Fibroblast of mammary gland (primary cell): Measurements from ENCODE around the gene SPON2.

Experiments used
- DNase-seq: peaks from one replicate; pipeline ENCODE4 v3.0.0-alpha.2; 2010; ENCODE audit warnings: low read depth
- H3K4me3 ChIP-seq: 2 replicates; pipeline ENCODE4 v1.5.1; 2011; ENCODE audit warnings: low read depth, mild to moderate bottlenecking, low read length, moderate library complexity; ENCODE audit not compliant: control insufficient read depth
- TF ChIP-seq, protein P1 (sequence below): conservative IDR thresholded peaks from 2 replicates; pipeline ENCODE4 v1.5.1; 2011; ENCODE audit warnings: low read depth, low read length, inconsistent platforms; ENCODE audit not compliant: control insufficient read depth, insufficient read depth

The SPON2 gene

DNA sequence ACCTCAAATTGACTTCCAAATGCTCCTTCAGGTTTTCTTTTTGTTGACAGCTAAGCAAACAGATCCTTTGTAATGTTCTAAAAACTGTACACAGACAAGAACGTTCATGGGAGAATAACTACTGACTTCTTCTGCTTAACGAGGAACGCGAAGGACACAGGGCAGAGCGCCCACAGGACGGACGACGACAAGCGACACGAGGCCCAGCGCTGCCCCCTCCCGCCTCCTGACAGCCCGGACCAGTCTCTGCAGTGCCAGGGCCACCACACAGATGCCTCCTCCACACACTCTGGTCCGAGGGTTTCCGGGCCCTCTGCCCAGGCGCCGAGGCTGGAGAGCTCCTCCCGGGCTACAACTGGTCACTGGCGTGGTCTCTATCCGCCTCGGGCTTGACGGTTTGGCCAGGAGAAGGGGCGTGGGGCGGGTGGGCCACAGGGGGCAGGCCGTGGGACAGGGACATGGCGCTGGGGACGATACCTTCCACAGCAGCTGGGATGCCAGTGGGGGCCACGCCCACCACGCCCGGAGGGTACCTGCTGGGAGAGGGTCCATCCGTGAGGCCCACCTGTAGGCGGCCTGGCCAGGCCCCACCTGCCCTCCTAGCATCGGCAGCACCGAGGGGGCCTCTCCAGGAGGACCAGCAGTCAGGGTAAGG lies 39.6 kb upstream of the SPON2 start:
- H3K4me3 ChIP-seq, result no peak overlapping the region
- TF ChIP-seq, protein P1, sequence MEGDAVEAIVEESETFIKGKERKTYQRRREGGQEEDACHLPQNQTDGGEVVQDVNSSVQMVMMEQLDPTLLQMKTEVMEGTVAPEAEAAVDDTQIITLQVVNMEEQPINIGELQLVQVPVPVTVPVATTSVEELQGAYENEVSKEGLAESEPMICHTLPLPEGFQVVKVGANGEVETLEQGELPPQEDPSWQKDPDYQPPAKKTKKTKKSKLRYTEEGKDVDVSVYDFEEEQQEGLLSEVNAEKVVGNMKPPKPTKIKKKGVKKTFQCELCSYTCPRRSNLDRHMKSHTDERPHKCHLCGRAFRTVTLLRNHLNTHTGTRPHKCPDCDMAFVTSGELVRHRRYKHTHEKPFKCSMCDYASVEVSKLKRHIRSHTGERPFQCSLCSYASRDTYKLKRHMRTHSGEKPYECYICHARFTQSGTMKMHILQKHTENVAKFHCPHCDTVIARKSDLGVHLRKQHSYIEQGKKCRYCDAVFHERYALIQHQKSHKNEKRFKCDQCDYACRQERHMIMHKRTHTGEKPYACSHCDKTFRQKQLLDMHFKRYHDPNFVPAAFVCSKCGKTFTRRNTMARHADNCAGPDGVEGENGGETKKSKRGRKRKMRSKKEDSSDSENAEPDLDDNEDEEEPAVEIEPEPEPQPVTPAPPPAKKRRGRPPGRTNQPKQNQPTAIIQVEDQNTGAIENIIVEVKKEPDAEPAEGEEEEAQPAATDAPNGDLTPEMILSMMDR, result no peak
- DNase-seq, result no peak

DNA sequence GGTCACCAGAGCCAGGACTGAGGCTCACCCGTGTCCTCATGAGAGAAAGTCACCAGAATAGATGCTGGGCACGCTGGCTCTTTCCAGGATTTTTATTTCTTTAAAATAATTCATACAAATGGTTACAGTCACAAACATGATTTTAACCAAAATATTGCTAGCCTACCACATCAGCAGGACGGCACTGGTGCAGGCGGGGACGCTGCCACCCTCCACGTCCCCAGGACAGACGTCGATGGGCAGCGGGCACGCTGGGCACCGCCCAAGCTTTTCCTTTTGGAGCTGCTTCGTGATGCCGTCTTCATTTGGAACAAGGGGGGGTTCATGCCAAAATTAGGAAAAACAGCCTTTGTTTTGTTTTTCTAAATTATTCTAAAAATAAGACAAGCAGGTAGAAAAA lies 39.0 kb upstream of the SPON2 start:
- H3K4me3 ChIP-seq, result no peak overlapping the region
- TF ChIP-seq, protein P1, result no peak
- no peak for DNase-seq

DNA sequence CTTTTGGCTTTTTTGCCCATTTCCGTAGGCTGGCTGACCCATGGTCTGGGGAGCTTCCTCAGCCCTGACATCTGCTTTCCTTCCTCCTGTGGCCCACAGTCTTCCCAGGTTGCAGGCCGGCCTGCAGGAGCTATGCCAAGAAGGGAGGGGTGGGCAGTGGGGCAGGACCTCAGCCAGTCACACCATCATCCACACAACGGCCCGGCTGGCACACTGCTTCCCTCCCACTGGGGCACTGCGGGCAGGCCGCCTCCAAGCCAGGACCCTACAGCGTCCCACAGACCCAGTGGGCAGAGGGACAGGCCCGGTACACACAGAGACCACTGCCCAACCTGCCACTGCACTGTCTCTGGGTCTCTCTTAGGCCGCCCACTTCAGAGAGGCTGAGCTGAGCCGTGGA lies 38.6 kb upstream of the SPON2 start:
- H3K4me3 ChIP-seq, result no peak overlapping the region
- DNase-seq, result no peak
- TF ChIP-seq, protein P1, result no peak

DNA sequence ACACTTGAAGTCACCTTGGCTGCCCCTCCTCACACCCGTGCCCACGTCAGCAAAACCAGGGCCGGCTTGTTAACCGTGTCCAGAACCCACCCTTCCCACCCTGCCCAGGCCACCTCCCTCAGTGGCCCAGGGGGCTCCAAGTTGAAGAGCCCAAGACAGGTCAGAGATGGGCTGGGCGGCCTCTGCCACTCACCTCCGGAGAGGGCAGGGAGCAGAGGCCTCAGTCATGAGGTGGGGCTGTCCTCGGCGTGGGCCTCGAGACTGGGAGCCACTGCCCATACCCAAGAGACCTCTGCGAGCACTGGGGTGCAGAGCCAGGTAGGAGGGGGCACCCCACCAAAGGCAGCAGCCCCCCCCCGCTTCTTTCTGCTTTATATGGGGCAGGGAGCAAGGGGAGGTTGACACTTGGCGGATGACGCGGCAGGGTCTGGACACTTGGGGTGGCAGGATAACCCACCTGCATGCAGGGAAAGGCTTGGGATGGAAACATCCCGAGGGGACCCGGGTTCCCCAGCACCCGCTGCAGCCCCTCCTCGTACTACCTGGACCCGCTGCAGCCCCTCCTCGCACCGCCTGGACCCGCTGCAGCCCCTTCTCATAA lies 38.0 kb upstream of the SPON2 start:
- no peak for DNase-seq
- TF ChIP-seq, protein P1, result no peak
- no peak overlapping the region for H3K4me3 ChIP-seq

DNA sequence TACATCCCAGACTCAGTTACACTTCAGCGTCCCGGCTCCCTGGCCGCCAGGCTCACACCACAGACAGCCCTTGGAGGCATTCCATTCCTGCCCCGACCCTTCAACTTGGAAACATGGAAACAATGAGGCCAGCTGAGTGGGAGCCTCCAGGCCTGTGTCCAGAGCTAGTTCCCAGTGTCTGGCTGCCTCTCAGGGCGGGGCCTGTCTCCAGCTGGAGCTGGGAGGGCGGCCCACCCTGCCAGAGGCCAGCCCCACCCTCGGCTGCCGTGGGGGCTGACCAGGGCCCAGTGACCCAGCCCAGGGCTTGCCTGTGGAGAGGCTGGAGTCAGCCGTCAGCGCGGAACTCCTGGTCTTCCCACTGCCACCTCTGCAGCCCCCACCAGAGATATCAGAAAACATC lies 37.4 kb upstream of the SPON2 start:
- DNase-seq, result peak; percentile 92
- TF ChIP-seq, protein P1, result no peak
- H3K4me3 ChIP-seq, result no peak overlapping the region

DNA sequence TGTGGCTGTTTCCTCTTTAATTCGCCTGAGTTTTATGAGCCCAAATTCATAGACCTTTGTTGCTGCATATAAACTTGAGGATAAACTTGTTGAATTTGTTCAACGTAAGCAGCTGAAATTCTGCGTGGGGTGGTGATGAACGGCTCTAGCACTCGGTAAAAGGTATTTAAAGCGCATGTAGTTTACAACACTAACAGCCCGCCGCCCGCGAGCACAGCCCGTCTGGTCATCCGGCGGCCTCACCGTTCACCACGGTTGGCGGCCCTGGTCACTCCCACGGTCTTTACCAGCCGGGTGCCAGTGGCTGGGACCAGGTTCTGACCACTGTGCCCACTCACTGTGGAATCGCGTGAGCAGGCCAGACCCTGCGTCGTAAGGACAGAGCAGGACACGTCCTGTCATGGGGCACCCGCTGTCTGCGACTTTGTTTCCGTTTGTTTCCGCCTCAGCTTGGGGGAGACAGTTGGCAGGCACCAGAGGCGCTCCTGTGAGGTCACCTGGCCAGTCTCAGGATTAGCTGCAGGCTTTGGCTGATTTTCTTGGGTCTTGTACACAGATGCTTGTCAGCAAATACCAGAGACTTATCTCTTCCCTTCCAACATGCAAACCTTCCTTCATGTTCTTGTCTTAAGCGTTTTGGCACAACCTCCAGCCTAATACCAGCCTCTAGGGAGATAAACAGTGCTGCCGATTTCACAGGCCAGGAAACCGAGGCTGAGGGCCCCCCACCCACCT lies 36.8 kb upstream of the SPON2 start:
- DNase-seq, result peak; percentile 55
- H3K4me3 ChIP-seq, result no peak overlapping the region
- TF ChIP-seq, protein P1, result no peak
